Ecto neural progenitor cell (in vitro differentiated cells): ENCODE results near the gene ACTR3C.
"Not testable (repeated sequence)": the region's sequence is repeated elsewhere in the genome, so short reads cannot be mapped to it uniquely, and the experiment has no call there.

ENCODE experiments used
- DNase-seq: peaks from one replicate; pipeline ENCODE4 v3.0.0-alpha.2; 2018; ENCODE audit warnings: low spot score

ACTR3C gene

DNA sequence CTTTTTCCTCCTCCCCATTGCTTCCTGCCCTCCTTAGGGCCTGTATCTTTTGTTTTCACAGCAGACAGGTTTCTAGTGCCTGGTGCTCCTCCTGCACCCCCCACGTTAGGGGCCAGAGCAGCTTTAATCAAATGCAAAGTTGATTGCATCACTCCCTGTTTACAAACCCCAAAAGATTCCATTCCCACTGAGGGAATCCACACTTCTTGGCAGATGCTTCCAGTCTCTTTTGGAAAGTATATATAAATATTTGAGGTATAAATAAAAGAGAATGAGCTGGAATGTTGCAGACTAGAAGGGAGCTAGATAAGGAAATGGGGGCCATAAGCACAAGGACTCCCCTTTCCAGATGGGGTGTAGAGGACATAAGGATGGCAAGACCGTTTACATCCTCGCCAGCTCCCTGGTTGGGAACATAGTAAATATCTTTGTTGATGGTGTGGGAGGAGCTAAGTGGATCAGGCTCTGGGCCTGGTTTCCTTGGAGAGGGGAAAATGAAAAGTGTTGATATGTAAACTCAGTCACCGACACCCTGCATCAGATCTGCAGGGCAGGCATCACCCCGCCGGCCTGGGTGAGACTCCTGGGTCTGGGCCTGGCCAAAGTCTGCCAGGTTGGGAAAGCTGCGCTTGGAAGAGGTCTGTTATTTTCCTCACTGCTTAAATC lies 11.9 kb upstream of the ACTR3C start:
- DNase-seq, result no peak

DNA sequence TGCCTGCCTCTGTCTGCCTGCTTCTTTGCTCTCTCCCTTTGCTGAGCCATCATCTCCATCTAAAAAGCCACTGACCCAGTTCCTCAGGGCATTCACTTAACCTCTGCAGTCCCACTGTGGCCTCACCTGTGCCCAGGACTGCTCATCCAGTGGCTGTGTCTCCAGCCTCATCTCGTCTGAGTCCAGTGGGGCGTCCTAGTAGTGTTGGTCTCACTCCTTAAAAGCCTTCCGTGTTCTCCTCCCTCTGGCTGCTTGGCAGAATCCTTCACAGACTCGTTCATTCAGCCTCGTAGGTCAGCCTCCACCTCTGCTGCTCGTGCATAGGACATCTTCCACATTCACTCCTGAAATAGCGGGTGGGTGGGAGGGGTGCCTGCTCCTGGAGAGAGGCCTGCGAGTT lies 10.8 kb upstream of the ACTR3C start:
- no peak for DNase-seq

GRCh38 chr7:150333659-150334058 lies 10.3 kb upstream of the ACTR3C start:
- no peak for DNase-seq

- DNase-seq, result no peak
Measured at GRCh38 chr7:150332852-150333635, 9.7 kb upstream of the ACTR3C start.

GRCh38 chr7:150330211-150330885 lies 7.0 kb upstream of the ACTR3C start:
- no peak for DNase-seq

- DNase-seq, result no peak
Measured at GRCh38 chr7:150329331-150330120, 6.2 kb upstream of the ACTR3C start.

DNA sequence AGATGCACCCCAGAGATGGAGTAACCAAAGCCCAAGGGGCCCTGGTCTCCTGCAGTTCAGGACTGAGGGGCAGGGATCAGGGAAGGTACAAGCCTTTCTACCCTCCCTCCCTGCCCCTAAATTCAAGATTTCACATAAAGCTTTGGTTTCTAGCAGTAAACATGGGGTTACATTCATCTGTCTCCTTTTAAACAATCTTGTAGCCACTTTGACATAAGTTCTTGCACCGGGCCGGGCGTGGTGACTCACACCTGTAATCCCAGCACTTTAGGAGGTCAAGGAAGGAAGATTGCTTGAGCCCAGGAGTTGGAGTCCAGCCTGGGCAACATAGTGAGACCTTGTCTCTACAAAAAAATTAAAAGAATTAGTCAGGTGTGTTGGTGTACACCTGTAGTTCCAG lies 4.0 kb upstream of the ACTR3C start:
- no peak for DNase-seq

- no peak for DNase-seq
Measured at GRCh38 chr7:150326657-150327268, 3.4 kb upstream of the ACTR3C start.

DNA sequence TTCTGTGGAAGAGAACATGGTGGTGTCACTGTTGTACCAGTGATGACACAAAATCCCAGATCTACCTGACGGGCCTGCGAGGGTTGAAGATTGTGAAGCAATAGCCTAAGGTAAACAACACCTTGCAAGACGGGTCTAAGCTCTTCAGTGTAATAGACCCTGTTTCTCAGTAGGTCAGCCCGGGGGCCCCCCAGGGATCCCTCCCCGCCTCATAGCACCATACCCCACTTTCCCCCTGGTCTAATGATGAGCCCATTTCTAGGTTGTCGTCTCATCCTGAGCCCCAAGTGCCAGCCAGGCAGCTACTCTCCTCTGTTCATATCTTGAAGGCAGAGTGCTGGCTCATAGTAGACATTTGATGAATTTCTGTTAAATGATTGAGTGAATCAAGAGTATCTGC lies 2.6 kb upstream of the ACTR3C start:
- no peak for DNase-seq

- DNase-seq, result no peak
Measured at GRCh38 chr7:150325110-150325611, 1.8 kb upstream of the ACTR3C start.

DNA sequence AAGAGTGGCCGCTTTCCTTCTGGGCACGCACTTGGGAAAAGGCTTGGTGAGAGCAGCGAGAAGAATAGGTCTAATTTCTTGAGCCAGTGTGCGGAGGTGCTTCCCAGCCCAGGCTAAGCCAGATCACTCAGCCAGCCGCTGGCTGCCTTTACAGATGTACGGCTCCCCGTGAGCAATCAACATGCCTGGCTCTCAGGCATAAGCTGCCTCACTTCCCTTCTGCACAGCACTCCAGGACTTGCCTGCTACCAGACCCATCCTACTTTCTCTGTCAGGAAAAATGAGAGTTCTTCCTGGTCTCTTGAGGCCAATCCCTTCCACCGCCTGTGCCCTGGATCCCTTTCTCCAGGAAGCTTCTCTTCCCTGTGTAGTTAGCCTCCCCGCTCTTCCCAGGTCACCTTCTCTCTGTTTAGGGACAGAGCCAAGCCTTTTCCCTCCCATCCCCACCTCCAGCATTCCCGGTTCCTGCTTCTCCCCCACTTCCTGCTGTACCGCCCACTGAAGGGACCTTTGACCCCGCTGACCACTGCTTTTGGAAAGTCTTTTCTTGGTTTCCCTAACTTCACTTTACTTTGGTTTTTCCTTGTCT lies 1.1 kb upstream of the ACTR3C start:
- DNase-seq, result no peak

GRCh38 chr7:150323682-150324372 lies 482 bp upstream of the ACTR3C start:
- no peak for DNase-seq

- DNase-seq, result no peak
Measured at GRCh38 chr7:150322114-150322832, 1.1 kb downstream of the ACTR3C start.

DNA sequence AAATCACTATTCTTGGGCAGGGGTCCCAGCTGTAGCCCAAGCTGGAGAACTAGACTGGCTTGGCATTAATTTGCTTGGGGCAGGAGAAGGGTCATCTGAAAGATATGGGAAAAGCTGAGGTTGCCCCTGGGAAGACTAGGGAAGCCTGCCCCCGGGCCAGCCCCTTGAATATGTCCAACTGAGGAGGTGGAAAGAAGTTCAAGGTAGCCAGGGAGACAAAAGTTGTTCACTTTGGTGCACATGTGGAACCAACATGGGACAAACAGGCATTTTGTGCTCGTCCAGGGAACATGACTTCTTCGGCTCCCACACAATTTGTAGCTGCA lies 1.6 kb downstream of the ACTR3C start:
- DNase-seq, result no peak

- no peak for DNase-seq
Measured at GRCh38 chr7:150317748-150318444, 5.4 kb downstream of the ACTR3C start.

GRCh38 chr7:150316987-150317386 lies 6.4 kb downstream of the ACTR3C start:
- not testable (repeated sequence) for DNase-seq

GRCh38 chr7:150314639-150315239 lies 8.6 kb downstream of the ACTR3C start:
- no peak for DNase-seq

DNA sequence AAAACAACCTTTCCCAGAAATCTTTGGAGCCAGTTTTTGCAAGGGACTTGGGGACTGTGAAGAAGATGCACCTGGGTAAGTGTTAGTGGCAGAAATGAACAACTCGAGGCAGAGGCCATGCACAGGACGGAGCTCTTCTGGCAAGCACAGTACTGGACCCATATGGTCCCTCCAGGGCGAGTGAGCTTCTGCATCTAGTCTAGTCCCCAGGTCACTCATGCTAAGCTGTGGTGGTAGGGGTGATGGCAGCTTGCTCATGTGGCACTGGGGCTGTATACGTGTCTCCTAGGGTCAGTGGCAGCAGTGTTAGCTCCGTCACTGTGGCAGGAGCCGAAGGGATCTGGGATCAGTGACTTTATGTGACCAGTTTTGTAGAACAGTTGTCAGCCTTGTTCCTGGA lies 9.5 kb downstream of the ACTR3C start:
- DNase-seq, result no peak

DNA sequence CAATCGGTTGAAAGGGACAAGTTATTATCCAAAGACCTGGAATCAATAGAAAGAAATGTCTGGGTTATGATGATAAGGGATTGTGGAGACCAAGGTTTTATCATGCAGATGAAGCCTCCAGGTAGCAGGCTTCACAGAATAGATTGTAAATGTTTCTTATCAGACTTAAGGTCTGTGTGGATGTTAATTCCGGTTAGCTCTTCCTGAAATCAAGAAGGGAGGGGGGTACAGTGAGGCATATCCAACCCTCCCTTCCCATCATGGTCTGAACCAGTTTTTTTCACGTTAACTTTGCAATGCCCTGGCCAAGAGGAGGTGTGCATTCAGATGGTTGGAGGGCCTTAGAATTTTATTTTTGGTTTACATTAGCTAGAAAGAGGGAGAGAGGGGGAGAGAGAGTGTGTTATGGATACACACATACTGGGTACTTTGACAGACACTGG lies 10.0 kb downstream of the ACTR3C start:
- DNase-seq, result no peak
